Stimulated activated CD8-positive, alpha-beta memory T cell treated with anti-CD3 and anti-CD28 coated beads, Interleukin-7, amount 100 ng/mL, for 24 hours (primary cell): Measurements from ENCODE around the gene TNFRSF8.
"Not testable (repeated sequence)": the region's sequence is repeated elsewhere in the genome, so short reads cannot be mapped to it uniquely, and the experiment has no call there.

Experiments
- DNase-seq: peaks from one replicate; pipeline ENCODE4 v3.0.0-alpha.2; 2020; ENCODE audit warnings: low read depth

Gene TNFRSF8

DNA sequence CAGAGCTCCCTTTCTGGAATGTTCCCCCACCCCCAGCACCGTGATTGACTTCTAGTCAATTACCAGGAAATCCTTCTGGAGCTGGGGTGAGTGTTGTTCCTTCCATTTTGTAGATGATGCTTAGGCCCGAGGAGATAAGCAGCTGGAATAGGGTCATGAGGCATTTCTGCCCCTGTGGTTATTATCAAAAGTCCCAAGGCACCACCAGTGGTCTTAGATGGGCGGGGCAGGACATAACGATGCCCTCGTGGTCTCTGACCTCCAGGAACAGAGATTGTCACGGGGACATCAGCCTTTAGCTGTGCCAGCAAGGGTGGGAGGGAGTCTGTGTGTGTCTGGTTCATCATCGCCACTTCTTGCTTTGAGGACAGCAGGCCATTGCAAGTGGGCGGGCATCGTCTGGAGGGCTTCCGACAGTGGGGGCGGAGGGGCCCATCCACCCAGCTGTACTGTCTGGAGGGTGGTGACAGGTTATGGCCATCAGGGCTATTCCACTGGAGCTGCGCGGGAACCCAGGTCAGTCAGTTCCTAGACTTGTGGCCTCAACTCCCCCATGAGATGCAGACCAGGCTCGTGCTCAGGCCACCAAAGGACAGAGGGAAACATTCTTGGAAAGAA lies 22.6 kb downstream of the TNFRSF8 start:
- no peak for DNase-seq

DNA sequence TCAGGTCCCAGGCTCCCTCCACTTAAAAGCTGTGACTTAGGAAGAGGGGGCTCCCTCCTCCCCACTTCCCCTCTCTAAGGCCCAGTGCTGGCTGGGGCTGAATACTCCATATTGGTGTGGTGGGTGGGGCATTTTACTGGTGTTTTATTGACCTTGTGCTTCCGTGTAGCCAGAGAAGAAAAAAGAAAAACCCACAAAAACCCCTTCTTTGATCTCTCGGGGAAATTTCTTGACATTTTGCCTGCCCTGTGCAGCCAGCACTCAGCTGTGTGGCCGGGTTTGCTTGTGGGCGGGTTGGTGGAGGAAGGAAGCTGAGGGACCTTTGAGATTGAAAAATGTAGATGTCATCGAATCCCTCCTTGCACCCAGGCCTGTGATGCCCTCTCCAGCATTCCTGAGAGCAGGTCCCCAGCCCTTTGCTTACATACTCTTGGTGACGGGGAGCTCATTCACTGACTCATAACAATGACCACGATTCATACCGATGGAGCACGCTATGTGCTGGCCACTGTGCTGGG lies 24.8 kb downstream of the TNFRSF8 start:
- no peak for DNase-seq

- no peak for DNase-seq
These were observed 25.5 kb downstream of the TNFRSF8 start for GRCh38 chr1:12088607-12089006.

GRCh38 chr1:12090326-12090725 lies 27.2 kb downstream of the TNFRSF8 start:
- DNase-seq = no peak

GRCh38 chr1:12091191-12091590 lies 28.1 kb downstream of the TNFRSF8 start:
- DNase-seq = no peak

DNA sequence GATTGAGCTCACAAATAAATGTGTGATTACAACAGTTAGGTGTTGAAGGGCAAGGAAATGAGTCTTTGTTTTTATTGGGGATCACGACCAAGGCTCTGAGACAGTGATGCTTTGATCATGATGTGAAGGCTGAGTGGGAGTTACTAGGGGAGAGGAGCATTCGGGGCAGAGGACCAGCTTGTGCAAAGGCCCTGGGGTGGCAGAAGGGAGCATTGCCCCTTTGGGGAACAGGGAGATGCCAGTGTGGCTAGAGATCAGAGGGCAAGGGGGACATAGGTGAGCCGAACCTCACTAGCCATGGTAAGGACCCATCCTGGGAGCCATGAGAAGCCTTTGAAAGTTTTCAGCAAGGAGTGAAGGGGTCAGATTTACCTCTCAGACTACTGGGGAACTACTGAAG lies 31.1 kb downstream of the TNFRSF8 start:
- DNase-seq = no peak

DNA sequence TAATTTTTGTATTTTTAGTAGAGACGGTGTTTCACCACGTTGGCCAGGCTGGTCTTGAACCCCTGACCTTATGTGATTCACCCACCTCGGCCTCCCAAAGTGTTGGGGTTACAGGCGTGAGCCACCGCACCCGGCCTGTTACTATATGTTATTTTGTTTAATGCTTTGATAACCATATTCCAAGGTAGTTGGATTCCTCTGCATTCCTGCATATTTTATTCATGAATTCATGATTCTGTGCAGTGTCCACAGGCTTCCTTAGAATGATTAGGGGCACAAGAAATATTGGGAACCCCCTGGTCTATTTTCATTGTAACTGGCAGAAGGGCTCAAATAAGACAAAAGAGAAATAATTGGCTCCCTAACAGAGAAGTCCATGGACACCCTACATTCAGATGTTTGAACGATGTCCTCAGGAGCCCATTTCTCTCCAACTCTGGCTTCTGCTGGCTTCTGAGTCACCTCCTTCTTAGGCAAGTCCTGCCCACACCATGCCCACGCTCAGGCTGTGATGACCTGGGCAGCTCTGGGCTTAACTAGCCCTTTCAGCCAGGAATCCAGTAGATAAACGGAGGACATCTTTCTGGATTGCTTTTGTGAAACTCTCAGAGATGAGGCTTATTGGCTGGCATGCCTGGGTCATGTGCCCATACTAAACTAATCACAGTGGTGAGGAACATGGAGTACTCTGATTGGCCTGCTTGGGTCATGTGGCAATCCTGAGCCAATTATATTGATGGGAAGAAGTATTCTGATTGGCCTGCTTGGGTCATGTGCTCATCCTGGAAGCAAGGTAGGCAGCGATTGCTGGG lies 32.6 kb downstream of the TNFRSF8 start:
- DNase-seq = no peak

DNA sequence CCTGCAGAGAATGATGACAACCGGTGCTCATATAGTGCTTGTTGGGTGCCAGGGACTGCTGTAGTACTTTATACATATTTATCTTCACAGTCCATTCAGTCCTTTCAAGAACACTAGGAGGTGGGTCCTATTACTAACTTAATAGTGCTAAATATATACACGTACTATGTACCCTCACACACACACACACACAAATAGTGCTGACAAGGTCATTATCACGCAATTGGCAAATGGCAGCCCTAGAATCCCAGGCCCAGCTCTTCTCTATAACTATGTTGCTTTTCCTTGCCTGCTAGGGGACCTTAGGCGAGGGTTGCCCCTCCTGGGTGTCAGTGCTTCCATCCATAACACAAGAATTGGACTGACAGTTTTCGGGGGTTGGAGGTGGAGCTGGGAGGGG lies 33.5 kb downstream of the TNFRSF8 start:
- DNase-seq = no peak

- DNase-seq = no peak
These were observed 34.2 kb downstream of the TNFRSF8 start for GRCh38 chr1:12097321-12097720.

- no peak for DNase-seq
These were observed 35.7 kb downstream of the TNFRSF8 start for GRCh38 chr1:12098786-12099185.

DNA sequence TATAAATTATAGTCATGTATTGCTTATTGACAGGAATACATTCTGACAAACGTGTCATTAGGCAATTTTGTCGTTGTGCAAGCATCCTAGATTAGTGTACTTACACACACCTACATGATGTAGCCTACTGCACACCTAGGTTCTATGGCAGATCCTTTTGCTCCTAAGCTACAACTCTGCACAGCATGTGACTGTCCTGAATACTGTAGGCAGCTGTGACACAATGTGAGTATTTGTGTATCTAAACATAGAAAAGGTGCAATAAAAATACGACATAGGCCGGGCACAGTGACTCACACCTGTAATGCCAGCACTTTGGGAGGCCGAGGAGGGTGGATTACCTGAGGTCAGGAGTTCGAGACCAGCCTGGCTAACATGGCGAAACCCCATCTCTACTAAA lies 36.5 kb downstream of the TNFRSF8 start:
- no peak for DNase-seq

- no peak for DNase-seq
These were observed 37.0 kb downstream of the TNFRSF8 start for GRCh38 chr1:12100071-12100470.

- DNase-seq = not testable (repeated sequence)
These were observed 38.0 kb downstream of the TNFRSF8 start for GRCh38 chr1:12101120-12101519.

DNA sequence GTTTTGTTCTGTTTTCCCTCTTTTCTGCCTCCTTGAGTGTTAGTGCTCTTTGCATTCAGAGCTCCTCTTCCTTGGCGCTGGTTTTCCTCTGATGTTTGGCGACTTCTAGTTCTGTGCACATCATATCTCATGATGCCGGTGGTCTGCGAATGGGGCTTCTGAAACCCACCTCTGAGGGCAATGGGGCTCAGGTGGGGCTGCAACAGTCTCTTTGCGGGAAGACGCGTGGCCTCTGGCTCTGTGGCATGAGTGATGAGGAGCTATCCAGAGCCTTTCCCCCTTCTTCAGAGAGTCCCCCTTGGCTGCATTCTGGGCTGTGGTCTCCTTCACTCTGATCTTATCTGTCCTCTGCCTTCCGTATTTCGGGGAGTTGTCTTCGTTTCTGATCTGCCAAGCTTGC lies 39.0 kb downstream of the TNFRSF8 start:
- DNase-seq = no peak

DNA sequence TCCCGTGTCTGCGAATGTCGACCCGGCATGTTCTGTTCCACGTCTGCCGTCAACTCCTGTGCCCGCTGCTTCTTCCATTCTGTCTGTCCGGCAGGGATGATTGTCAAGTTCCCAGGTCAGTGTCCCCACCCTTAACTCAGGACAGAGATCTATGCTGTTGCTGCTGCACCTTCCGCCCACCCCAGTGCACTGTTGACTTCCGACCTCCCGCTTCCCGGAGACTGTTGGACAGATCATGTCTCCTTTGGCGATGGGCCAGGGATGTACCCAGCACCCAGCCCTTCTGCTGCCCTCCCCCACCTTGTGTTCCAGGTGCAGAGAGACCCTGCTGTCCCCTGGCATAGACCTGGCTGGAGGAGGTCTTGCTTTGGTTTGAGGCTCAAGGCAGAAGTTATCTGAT lies 41.3 kb downstream of the TNFRSF8 start:
- DNase-seq = no peak

GRCh38 chr1:12106153-12106552 lies 43.0 kb downstream of the TNFRSF8 start:
- no peak for DNase-seq

DNA sequence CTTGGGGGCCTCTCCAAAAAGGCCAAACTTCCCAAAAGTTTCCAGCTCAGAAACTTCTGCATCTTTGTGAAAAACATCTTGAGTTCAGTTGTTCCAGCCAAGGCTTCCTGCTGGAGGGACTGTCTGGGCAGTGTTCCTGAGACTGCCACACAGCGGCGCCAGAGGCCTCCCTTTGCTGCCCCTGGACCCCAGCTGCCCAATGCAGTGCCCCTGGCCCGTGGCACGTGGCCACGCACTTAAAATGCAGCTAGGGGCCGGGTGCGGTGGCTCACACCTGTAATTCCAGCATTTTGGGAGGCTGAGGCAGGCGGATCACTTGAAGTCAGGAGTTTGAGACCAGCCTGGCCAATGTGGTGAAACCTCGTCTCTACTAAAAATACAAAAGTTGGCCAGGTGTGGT lies 43.8 kb downstream of the TNFRSF8 start:
- not testable (repeated sequence) for DNase-seq

GRCh38 chr1:12107718-12108117 lies 44.6 kb downstream of the TNFRSF8 start:
- no peak for DNase-seq

DNA sequence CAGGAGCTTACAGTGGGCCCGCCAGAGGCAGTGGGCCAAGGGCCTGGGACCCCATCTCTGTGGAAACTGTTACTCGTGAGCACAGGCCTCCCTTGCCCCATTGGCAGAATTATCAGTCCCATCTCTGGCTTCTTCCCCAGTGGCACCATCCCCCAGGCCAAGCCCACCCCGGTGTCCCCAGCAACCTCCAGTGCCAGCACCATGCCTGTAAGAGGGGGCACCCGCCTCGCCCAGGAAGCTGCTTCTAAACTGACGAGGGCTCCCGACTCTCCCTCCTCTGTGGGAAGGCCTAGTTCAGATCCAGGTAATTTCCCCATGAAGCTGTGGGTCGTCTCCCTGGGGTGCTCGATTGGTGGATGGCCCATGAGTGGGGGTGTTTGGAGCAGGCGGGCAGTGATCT lies 46.8 kb downstream of the TNFRSF8 start:
- no peak for DNase-seq

DNA sequence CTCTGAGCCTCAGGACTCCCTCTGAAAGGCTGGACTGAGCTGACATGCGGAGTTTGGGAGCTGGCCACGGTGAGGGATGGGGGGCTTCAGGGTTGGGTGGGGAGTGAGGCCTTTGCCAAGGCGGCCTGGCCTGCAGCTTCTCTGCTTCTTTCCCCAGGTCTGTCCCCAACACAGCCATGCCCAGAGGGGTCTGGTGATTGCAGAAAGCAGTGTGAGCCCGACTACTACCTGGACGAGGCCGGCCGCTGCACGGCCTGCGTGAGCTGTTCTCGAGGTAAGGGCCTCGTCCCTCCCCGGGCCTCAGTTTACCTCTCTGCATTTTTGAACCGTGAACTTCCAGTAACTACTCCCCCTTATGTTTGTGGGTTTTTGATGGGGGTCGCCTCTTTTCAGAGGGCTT lies 48.6 kb downstream of the TNFRSF8 start:
- no peak for DNase-seq

DNA sequence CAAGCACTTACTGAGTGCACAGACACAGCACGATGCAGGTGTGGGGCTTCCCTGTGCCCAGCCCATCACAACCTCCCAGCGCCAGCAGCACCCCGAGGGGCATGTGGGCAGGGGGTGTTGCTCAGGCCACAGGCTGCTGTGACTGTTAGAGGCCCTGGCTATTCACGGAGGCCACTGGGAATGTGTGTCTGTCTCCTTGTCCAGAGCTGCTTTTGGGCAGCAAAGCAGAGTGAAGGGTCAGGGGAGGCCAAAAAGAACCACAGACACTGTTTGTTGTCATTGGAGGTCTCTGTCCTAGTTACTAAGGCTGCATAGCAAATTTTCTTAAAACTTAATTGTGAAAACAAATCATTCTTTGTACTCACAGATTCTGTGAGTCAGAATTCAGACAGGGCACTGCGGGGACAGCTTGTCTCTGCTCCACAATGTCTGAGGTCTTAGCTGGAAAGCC lies 49.6 kb downstream of the TNFRSF8 start:
- DNase-seq = no peak

DNA sequence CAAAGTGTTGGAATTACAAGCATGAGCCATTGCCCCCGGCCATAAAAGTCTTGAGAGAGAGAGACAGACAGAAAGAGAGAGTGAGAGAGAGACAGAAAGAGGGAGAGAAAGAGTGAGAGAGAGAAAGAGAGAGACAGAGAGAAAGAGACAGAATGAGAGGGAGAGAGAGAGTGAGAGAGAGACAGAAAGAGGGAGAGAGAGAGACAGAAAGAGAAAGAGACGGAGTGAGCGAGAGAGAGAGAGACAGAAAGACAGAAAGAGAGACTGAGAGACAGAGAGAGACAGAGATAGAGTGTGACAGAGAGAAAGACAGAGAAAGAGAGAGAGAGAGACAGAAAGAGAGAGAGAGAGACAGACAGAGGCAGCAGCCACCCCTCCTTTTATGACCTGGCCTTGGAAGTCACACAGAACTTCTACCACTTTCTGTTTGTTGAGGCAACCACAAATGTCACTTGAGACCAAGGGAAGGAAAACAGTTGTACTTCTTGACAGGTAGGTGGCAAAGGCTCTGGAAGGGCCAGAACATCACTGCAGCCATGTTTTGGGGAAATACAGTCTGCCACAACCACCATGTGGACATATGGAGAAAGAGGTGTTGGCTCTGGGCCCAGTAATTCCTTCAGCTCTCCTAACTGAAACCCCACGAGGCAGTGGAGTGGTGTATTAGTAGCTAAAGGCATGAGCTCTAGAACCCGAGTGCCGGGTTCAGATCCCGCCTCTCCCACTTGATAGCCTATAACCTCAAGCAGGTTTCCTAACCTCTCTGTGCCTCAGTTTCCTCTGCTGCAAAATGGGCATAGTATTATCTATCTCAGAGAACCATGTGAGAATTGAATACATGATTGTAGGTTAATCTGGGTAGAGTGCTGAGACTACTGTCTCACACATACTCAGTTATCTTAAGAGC lies 50.6 kb downstream of the TNFRSF8 start:
- DNase-seq = no peak

DNA sequence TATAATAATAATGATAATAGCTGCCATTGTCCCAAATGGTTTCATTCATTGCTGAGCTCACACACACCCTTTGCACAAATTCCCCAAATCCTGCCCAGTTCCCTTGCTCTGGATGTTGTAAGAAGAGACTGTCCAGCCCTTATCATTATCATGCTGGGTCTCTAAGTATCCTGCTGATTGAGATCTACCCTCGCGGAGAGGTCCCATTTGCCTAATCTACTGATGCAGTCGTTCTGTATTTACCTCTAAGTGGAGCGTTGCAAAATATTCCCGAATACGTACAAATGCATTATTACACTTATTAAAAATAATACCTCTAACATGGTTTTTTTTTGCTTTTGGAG lies 51.2 kb downstream of the TNFRSF8 start:
- no peak for DNase-seq
